Ureter (tissue), 1 donor: ENCODE data around the gene TCFL5. TPM values are rescaled to one million over a fixed set of nuclear protein-coding genes. Genes with fewer than 3 reads are reported as not detected.

Source experiments
- DNase-seq: peaks from one replicate; pipeline ENCODE4 v3.0.0-alpha.2; 2020; ENCODE audit warnings: low spot score
- total RNA-seq: library from RNA; stranded (reverse); gene quantifications from one replicate; pipeline ENCODE4 v1.2.4, GENCODE V29; 2023
- donor health status: DM: yes; HTN: yes; CAD: no.

Gene TCFL5
- total RNA-seq, 1 donor from 2014 or later: 11.8 TPM

- no peak for DNase-seq
These were observed 48.8 kb downstream of the TCFL5 start for GRCh38 chr20:62812907-62813200.

- DNase-seq: no peak
These were observed 49.3 kb downstream of the TCFL5 start for GRCh38 chr20:62812181-62812906.

- DNase-seq: no peak
These were observed 49.9 kb downstream of the TCFL5 start for GRCh38 chr20:62811720-62812119.

GRCh38 chr20:62811320-62811719 is 50.3 kb downstream of the TCFL5 start:
- no peak for DNase-seq

- DNase-seq: no peak
These were observed 51.8 kb downstream of the TCFL5 start for GRCh38 chr20:62809530-62810428.

GRCh38 chr20:62808211-62808865 is 53.3 kb downstream of the TCFL5 start:
- peak; percentile 72 for DNase-seq

GRCh38 chr20:62807444-62808210 is 54.0 kb downstream of the TCFL5 start:
- DNase-seq: no peak

GRCh38 chr20:62806383-62807050 is 55.1 kb downstream of the TCFL5 start:
- no peak for DNase-seq

GRCh38 chr20:62805711-62806382 is 55.8 kb downstream of the TCFL5 start:
- no peak for DNase-seq

- no peak for DNase-seq
These were observed 56.4 kb downstream of the TCFL5 start for GRCh38 chr20:62805155-62805710.

- peak; percentile 72 for DNase-seq
These were observed 56.9 kb downstream of the TCFL5 start, which contains the start of gene OGFR for GRCh38 chr20:62804627-62805154. Gene OGFR, plus strand, starts transcription at chr20:62804835. Its CDS starts 25 bp downstream, at chr20:62804860.

GRCh38 chr20:62804021-62804626 is 57.5 kb downstream of the TCFL5 start:
- no peak for DNase-seq

- no peak for DNase-seq
These were observed 59.5 kb downstream of the TCFL5 start for GRCh38 chr20:62802026-62802712.

- DNase-seq: no peak
These were observed 60.2 kb downstream of the TCFL5 start for GRCh38 chr20:62801284-62802010.

- DNase-seq: no peak
These were observed 61.0 kb downstream of the TCFL5 start for GRCh38 chr20:62800314-62801259.

GRCh38 chr20:62799873-62800272 is 61.7 kb downstream of the TCFL5 start:
- DNase-seq: no peak

GRCh38 chr20:62799459-62799858 is 62.2 kb downstream of the TCFL5 start:
- DNase-seq: no peak
